ENCODE data around the gene C6orf89.

GRCh38 chr6:36953931-36954261 is 68.1 kb downstream of the C6orf89 start:
- no peak for TF ChIP-seq POLR2A (IDR thresholded peaks at IDR 0.05; ENCODE audit: low read depth, low read length)
- no peak for TF ChIP-seq POU2F2 (IDR thresholded peaks at IDR 0.05; ENCODE audit: low read depth, low read length)
- TF ChIP-seq POLR2AphosphoS5 (IDR thresholded peaks at IDR 0.05; ENCODE audit: low read depth, low read length), result no peak
